H9 (cell line): ENCODE measurements around the gene GPR35. TPM values are rescaled to one million over a fixed set of nuclear protein-coding genes. Genes with fewer than 3 reads are reported as not detected.

Experiments
- DNase-seq: peaks from one replicate; pipeline ENCODE4 v3.0.0-alpha.2; 2017
- H2AFZ ChIP-seq: one replicate; pipeline ENCODE4 v1.6.1; 2013; ENCODE audit warnings: mild to moderate bottlenecking, low read length, control low read depth, moderate library complexity
- H2AK5ac ChIP-seq: 2 replicates; pipeline ENCODE4 v1.6.1; 2013; ENCODE audit warnings: low read length, control low read depth, mixed read lengths; ENCODE audit not compliant: insufficient read length
- H2BK120ac ChIP-seq: one replicate; pipeline ENCODE4 v1.6.1; 2013; ENCODE audit warnings: low read depth, mild to moderate bottlenecking, low read length, control low read depth, inconsistent platforms; ENCODE audit not compliant: poor library complexity, severe bottlenecking
- H2BK12ac ChIP-seq: 2 replicates; pipeline ENCODE4 v1.6.1; 2013; ENCODE audit warnings: low read length, control low read depth, mixed read lengths, low read depth; ENCODE audit not compliant: insufficient read length
- H2BK15ac ChIP-seq: 2 replicates; pipeline ENCODE4 v1.6.1; 2013; ENCODE audit warnings: low read depth, low read length, control low read depth
- H2BK20ac ChIP-seq: one replicate; pipeline ENCODE4 v1.6.1; 2013; ENCODE audit warnings: low read depth, mild to moderate bottlenecking, low read length, control low read depth, inconsistent platforms; ENCODE audit not compliant: poor library complexity, severe bottlenecking
- H2BK5ac ChIP-seq: 2 replicates; pipeline ENCODE4 v1.6.1; 2013; ENCODE audit warnings: low read length, control low read depth, mixed read lengths; ENCODE audit not compliant: insufficient read length
- H3K14ac ChIP-seq: 2 replicates; pipeline ENCODE4 v1.6.1; 2013; ENCODE audit warnings: low read length, control low read depth; ENCODE audit not compliant: insufficient read depth
- H3K18ac ChIP-seq: 2 replicates; pipeline ENCODE4 v1.6.1; 2013; ENCODE audit warnings: low read depth, mild to moderate bottlenecking, mixed read lengths, low read length, control low read depth; ENCODE audit not compliant: insufficient read length
- H3K23ac ChIP-seq: 2 replicates; pipeline ENCODE4 v1.6.1; 2013; ENCODE audit warnings: low read length, control low read depth, mixed read lengths, low read depth; ENCODE audit not compliant: insufficient read length
- H3K23me2 ChIP-seq: 2 replicates; pipeline ENCODE4 v1.6.1; 2013; ENCODE audit warnings: low read depth, mild to moderate bottlenecking, mixed read lengths, low read length, control low read depth; ENCODE audit not compliant: insufficient read length, poor library complexity, severe bottlenecking
- H3K27ac ChIP-seq: 2 replicates; pipeline ENCODE4 v1.5.1; 2013; ENCODE audit warnings: low read length, control low read depth, mixed read lengths, low read depth; ENCODE audit not compliant: insufficient read length
- H3K27me3 ChIP-seq: 2 replicates; pipeline ENCODE4 v1.6.1; 2013; ENCODE audit warnings: low read length, control low read depth, inconsistent platforms; ENCODE audit not compliant: insufficient read depth
- H3K4ac ChIP-seq: 2 replicates; pipeline ENCODE4 v1.6.1; 2013; ENCODE audit warnings: low read depth, mild to moderate bottlenecking, control low read depth, inconsistent platforms, low read length, moderate library complexity
- H3K4me1 ChIP-seq: 2 replicates; pipeline ENCODE4 v1.6.1; 2013; ENCODE audit warnings: low read length, control low read depth, inconsistent platforms; ENCODE audit not compliant: insufficient read depth
- H3K4me2 ChIP-seq: 2 replicates; pipeline ENCODE4 v1.6.1; 2013; ENCODE audit warnings: low read length, control low read depth, mixed read lengths; ENCODE audit not compliant: insufficient read length, insufficient read depth
- H3K56ac ChIP-seq: 2 replicates; pipeline ENCODE4 v1.6.1; 2013; ENCODE audit warnings: low read depth, mild to moderate bottlenecking, mixed read lengths, low read length, control low read depth; ENCODE audit not compliant: insufficient read length
- H3K79me1 ChIP-seq: 2 replicates; pipeline ENCODE4 v1.6.1; 2013; ENCODE audit warnings: low read depth, mild to moderate bottlenecking, moderate library complexity, low read length, control low read depth, inconsistent platforms; ENCODE audit not compliant: insufficient read depth, poor library complexity, severe bottlenecking
- H3K79me2 ChIP-seq: 2 replicates; pipeline ENCODE4 v1.6.1; 2013; ENCODE audit warnings: low read length, control low read depth, inconsistent platforms; ENCODE audit not compliant: insufficient read depth
- H3K9ac ChIP-seq: 2 replicates; pipeline ENCODE4 v1.6.1; 2013; ENCODE audit warnings: low read length, control low read depth, mixed read lengths; ENCODE audit not compliant: insufficient read length; ENCODE audit errors: extremely low read depth
- H3K9me3 ChIP-seq: one replicate; pipeline ENCODE4 v1.6.1; 2013; ENCODE audit warnings: low read depth, low read length, inconsistent platforms; ENCODE audit not compliant: control insufficient read depth
- H3T11ph ChIP-seq: one replicate; pipeline ENCODE4 v1.6.1; 2013; ENCODE audit warnings: mild to moderate bottlenecking, low read length, control low read depth, inconsistent platforms
- H4K20me1 ChIP-seq: one replicate; pipeline ENCODE4 v1.6.1; 2013; ENCODE audit not compliant: control insufficient read depth, insufficient read length, insufficient read depth
- H4K5ac ChIP-seq: 2 replicates; pipeline ENCODE4 v1.6.1; 2013; ENCODE audit warnings: low read depth, mild to moderate bottlenecking, mixed read lengths, low read length, control low read depth; ENCODE audit not compliant: insufficient read length
- H4K8ac ChIP-seq: replicated peaks from 2 replicates; pipeline ENCODE4 v1.6.1; 2013; ENCODE audit warnings: low read length, control low read depth, mixed read lengths, low read depth; ENCODE audit not compliant: insufficient read length
- H4K91ac ChIP-seq: 2 replicates; pipeline ENCODE4 v1.6.1; 2013; ENCODE audit warnings: low read depth, mild to moderate bottlenecking, moderate library complexity, mixed read lengths, low read length, control low read depth; ENCODE audit not compliant: insufficient read length
- H3K27ac Mint-ChIP-seq, 3 experiments: 2 replicates in 2 of 3; 3 replicates in 1 of 3; pipeline ENCODE4 v1.8.0; 2020 to 2021; ENCODE audit warnings: mixed read lengths in 3 of 3, mild to moderate bottlenecking in 1 of 3, moderate library complexity in 1 of 3
- H3K27me3 Mint-ChIP-seq: 2 replicates; pipeline ENCODE4 v1.8.0; 2021; ENCODE audit warnings: low read depth, mild to moderate bottlenecking, moderate library complexity, mixed read lengths
- H3K36me3 Mint-ChIP-seq, 3 experiments: 2 replicates in 2 of 3; 3 replicates in 1 of 3; pipeline ENCODE4 v1.8.0; 2020 to 2021; ENCODE audit warnings: low read depth in 3 of 3, mixed read lengths in 3 of 3; ENCODE audit not compliant: insufficient read depth in 1 of 3
- H3K4me1 Mint-ChIP-seq, 2 experiments: 2 replicates each; pipeline ENCODE4 v1.8.0; 2020; ENCODE audit warnings: mixed read lengths in 2 of 2
- H3K4me3 Mint-ChIP-seq, 2 experiments: 2 replicates in 1 of 2; 3 replicates in 1 of 2; pipeline ENCODE4 v1.8.0; 2020 to 2021; ENCODE audit warnings: mild to moderate bottlenecking in 2 of 2, mixed read lengths in 2 of 2, moderate library complexity in 1 of 2
- H3K9me3 Mint-ChIP-seq, 2 experiments: 2 replicates in 1 of 2; 3 replicates in 1 of 2; pipeline ENCODE4 v1.8.0; 2020; ENCODE audit warnings: mild to moderate bottlenecking in 2 of 2, mixed read lengths in 2 of 2, moderate library complexity in 1 of 2
- CTCF ChIP-seq: fragments of 200-600 bp; sonication (generic); conservative IDR thresholded peaks from 3 replicates; pipeline ENCODE4 v1.8.0; 2021; ENCODE audit warnings: antibody characterized with exemption, mild to moderate bottlenecking
- WGBS: extraction: QIAGEN DNeasy Blood & Tissue Kit; methylation state at CpG from one replicate; pipeline ENCODE4 v1.1.7; 2013; ENCODE audit warnings: missing lambda C conversion rate, low lambda C conversion rate, mixed read lengths; ENCODE audit not compliant: insufficient read length; ENCODE audit errors: extremely low coverage; 5-methylcytosine and 5-hydroxymethylcytosine counted together
- total RNA-seq: library from RNA; stranded (reverse); gene quantifications from 2 replicates; pipeline ENCODE4 v1.2.1, GENCODE V29; 2021

The GPR35 gene
- total RNA-seq, 1 experiment from 2014 or later = 1.4 TPM

- Histone ChIP-seq H2BK15ac (no peak overlapping the region; the same call in 1 of the 2 replicates), H3K4me2 (no peak overlapping the region), H3K27me3 (no peaks in the 10 kb centered on the region), H4K8ac (no peak overlapping the region), H2AK5ac (no peak overlapping the region), H3K14ac (no peak overlapping the region; the same call in 1 of the 2 replicates), H3K79me2 (no peaks in the 10 kb centered on the region), H3K79me1 (no peaks in the 10 kb centered on the region), H4K5ac (no peak overlapping the region), H3K18ac (no peak overlapping the region), H3K56ac (no peak overlapping the region), H3K4me1 (no peaks in the 10 kb centered on the region), H3K23me2 (no peaks in the 10 kb centered on the region), H2BK5ac (no peak overlapping the region), H3K4ac (no peak overlapping the region), H3K23ac (no peak overlapping the region), H3T11ph (no peak overlapping the region), H4K20me1 (no peaks in the 10 kb centered on the region), H3K27ac (no peak overlapping the region), H2AFZ (no peak overlapping the region), H2BK12ac (no peak overlapping the region), H2BK20ac (no peak overlapping the region), H4K91ac (no peak overlapping the region), H3K9ac (no peak overlapping the region), H2BK120ac (no peak overlapping the region), H3K9me3 (no peaks in the 10 kb centered on the region)
- H3K27ac Mint-ChIP-seq = no peak overlapping the region
- H3K9me3 Mint-ChIP-seq = no peaks in the 10 kb centered on the region
- no peaks in the 10 kb centered on the region; a peak in 1 of 4 replicates for H3K4me1 Mint-ChIP-seq
- no peak for TF ChIP-seq CTCF
- no peak overlapping the region for H3K4me3 Mint-ChIP-seq
- peaks cover 0 to 7% (median 0%) of the 10 kb centered on the region in 3 experiments; a peak in 2 of 7 replicates for H3K36me3 Mint-ChIP-seq
- WGBS = no CpG with 5 or more reads among the region's 22 CpGs
- peaks cover 7% of the 10 kb centered on the region for H3K27me3 Mint-ChIP-seq
- no peak for DNase-seq
These were observed 22.0 kb upstream of the GPR35 start for GRCh38 chr2:240603081-240603835.
